T-helper 17 cell (primary cell): Measurements from ENCODE around the gene THSD7B. TPM values are rescaled to one million over a fixed set of nuclear protein-coding genes. Genes with fewer than 3 reads are reported as not detected.

Source experiments
- ATAC-seq: fragments of 150-1000 bp; cut with Tn5 transposase; 2 replicates; pipeline ENCODE4 v1.10.0; 2021; ENCODE audit warnings: mild to moderate bottlenecking, moderate library complexity
- DNase-seq, 3 donors: peaks; one replicate each; pipeline versions ENCODE4 v3.0.0 to v3.0.0-alpha.2; 2020 to 2021
- H3K9me3 ChIP-seq: one replicate; pipeline ENCODE4 v1.7.0; 2013; ENCODE audit warnings: low read length, mild to moderate bottlenecking; ENCODE audit not compliant: control insufficient read depth, poor library complexity, severe bottlenecking
- H3K27ac Mint-ChIP-seq: one replicate; pipeline ENCODE4 v1.8.0; 2022; ENCODE audit warnings: mild to moderate bottlenecking, moderate library complexity, mixed read lengths
- H3K27me3 Mint-ChIP-seq: one replicate; pipeline ENCODE4 v1.8.0; 2022; ENCODE audit warnings: mixed read lengths
- H3K36me3 Mint-ChIP-seq: one replicate; pipeline ENCODE4 v1.8.0; 2022; ENCODE audit warnings: low read depth, mixed read lengths
- H3K4me1 Mint-ChIP-seq: one replicate; pipeline ENCODE4 v1.8.0; 2022; ENCODE audit warnings: mild to moderate bottlenecking, mixed read lengths
- H3K4me3 Mint-ChIP-seq: one replicate; pipeline ENCODE4 v1.8.0; 2022; ENCODE audit warnings: mild to moderate bottlenecking, moderate library complexity, mixed read lengths
- total RNA-seq, 4 donors: library from RNA in 2 of 4; stranded (reverse) in 2 of 4; gene quantifications; one replicate each; pipeline ENCODE4 v1.2.3 and lab custom pipeline; 2022 to 2026

The THSD7B gene
- total RNA-seq, 2 donors from 2014 or later: not detected

DNA sequence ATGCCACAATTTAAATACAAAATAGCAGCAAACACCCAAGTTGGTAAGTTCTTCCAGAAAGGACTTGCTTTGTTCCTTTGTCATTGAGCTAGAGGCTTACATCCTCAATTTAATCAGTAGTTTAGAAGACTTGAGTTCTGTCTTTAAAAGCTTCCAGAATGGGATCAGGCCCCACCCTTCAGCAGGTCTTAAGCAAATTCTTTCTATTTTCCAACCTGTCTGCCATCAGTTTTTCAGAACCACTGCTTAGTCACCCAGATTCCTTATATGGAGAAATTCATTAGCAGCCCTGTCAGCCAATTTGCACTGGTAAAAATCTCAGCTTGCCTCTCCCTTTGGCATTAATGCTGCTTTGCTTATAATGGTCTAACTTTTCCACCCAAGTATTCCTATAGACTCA is 935.3 kb downstream of the THSD7B start:
- H3K4me1 Mint-ChIP-seq: no peaks in the 10 kb centered on the region
- H3K9me3 ChIP-seq: no peaks in the 10 kb centered on the region
- H3K27me3 Mint-ChIP-seq: no peaks in the 10 kb centered on the region
- no peak for ATAC-seq
- no peak for DNase-seq
- no peak overlapping the region for H3K27ac Mint-ChIP-seq
- no peak overlapping the region for H3K4me3 Mint-ChIP-seq
- H3K36me3 Mint-ChIP-seq: no peaks in the 10 kb centered on the region

DNA sequence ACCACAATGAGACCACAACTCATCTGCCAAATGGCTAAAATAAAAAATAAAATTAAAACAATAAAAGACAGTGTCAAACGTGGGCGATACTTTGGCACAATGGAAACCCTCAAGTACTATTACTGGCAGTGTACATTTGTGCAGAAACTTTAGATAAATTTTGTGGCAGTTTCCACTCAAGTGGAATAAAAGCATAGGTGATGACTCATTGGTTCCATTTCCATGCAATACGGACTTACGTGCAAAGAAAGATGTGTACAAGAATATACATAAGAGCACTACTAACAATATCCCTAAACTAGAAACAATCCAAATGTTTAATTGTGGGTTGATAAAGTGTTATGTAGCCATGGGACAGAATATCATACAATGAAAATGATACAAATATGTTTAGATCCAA is 940.0 kb downstream of the THSD7B start:
- H3K9me3 ChIP-seq: no peaks in the 10 kb centered on the region
- H3K27ac Mint-ChIP-seq: no peak overlapping the region
- no peaks in the 10 kb centered on the region for H3K36me3 Mint-ChIP-seq
- H3K27me3 Mint-ChIP-seq: no peaks in the 10 kb centered on the region
- no peaks in the 10 kb centered on the region for H3K4me1 Mint-ChIP-seq
- no peak overlapping the region for H3K4me3 Mint-ChIP-seq
- ATAC-seq: no peak
- DNase-seq: no peak

- Mint-ChIP-seq H3K4me3 (no peak overlapping the region), H3K27me3 (no peaks in the 10 kb centered on the region), H3K27ac (no peak overlapping the region), H3K36me3 (no peaks in the 10 kb centered on the region), H3K4me1 (no peaks in the 10 kb centered on the region)
- H3K9me3 ChIP-seq: no peaks in the 10 kb centered on the region
- DNase-seq (no peak), ATAC-seq (no peak)
These were observed 941.7 kb downstream of the THSD7B start for GRCh38 chr2:137706786-137707613.

GRCh38 chr2:137708311-137708710 is 943.0 kb downstream of the THSD7B start:
- ATAC-seq (no peak), DNase-seq (no peak)
- Mint-ChIP-seq H3K4me1 (no peaks in the 10 kb centered on the region), H3K36me3 (no peaks in the 10 kb centered on the region), H3K27me3 (no peaks in the 10 kb centered on the region), H3K4me3 (no peak overlapping the region), H3K27ac (no peak overlapping the region)
- H3K9me3 ChIP-seq: no peaks in the 10 kb centered on the region

GRCh38 chr2:137715731-137716191 is 950.4 kb downstream of the THSD7B start:
- ATAC-seq: no peak
- H3K27me3 Mint-ChIP-seq: no peaks in the 10 kb centered on the region

GRCh38 chr2:137718786-137719185 is 953.4 kb downstream of the THSD7B start:
- Mint-ChIP-seq H3K36me3 (no peaks in the 10 kb centered on the region), H3K4me3 (no peak overlapping the region), H3K4me1 (no peaks in the 10 kb centered on the region), H3K27me3 (no peaks in the 10 kb centered on the region), H3K27ac (no peak overlapping the region)
- no peak for ATAC-seq
- no peaks in the 10 kb centered on the region for H3K9me3 ChIP-seq
- no peak for DNase-seq

More at GRCh38 chr2:137715731-137716191, 950.4 kb downstream of the THSD7B start:
- Mint-ChIP-seq H3K27ac (no peak overlapping the region), H3K36me3 (no peaks in the 10 kb centered on the region), H3K4me1 (no peaks in the 10 kb centered on the region), H3K4me3 (no peak overlapping the region)
- DNase-seq: no peak
- H3K9me3 ChIP-seq: no peaks in the 10 kb centered on the region

DNA sequence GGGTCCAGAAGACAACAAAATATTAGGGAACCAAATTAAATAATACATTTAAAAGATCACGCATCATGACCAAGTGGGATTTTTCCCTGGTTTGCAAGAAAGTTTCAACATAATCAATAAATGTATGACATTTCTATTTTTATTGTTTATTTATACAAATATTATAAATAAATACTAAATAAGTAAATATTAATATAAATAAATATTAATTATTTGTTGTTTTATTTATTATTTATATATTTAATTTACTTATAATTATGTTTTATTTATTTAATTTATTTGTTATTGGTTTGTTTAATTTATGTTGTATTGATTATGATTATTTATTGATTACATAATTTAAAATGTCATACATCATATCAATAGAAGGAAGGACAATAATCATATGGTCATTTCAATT is 956.4 kb downstream of the THSD7B start:
- Mint-ChIP-seq H3K36me3 (no peaks in the 10 kb centered on the region), H3K4me1 (no peaks in the 10 kb centered on the region), H3K27me3 (no peaks in the 10 kb centered on the region), H3K27ac (no peak overlapping the region), H3K4me3 (no peak overlapping the region)
- H3K9me3 ChIP-seq: no peaks in the 10 kb centered on the region
- no peak for ATAC-seq
- DNase-seq: no peak

GRCh38 chr2:137724912-137725311 is 959.6 kb downstream of the THSD7B start:
- H3K36me3 Mint-ChIP-seq: no peaks in the 10 kb centered on the region
- ATAC-seq (no peak), DNase-seq (no peak)
- H3K9me3 ChIP-seq: no peaks in the 10 kb centered on the region
- no peaks in the 10 kb centered on the region for H3K27me3 Mint-ChIP-seq
- H3K4me3 Mint-ChIP-seq: no peak overlapping the region
- H3K4me1 Mint-ChIP-seq: no peaks in the 10 kb centered on the region
- no peak overlapping the region for H3K27ac Mint-ChIP-seq
